HG03039 (cell line): ENCODE data around the gene SNCAIP.

ENCODE experiments used
- ATAC-seq: cut with Tn5 transposase; IDR thresholded peaks from one replicate; pipeline ENCODE4 v1.9.1; 2021; ENCODE audit warnings: mild to moderate bottlenecking, moderate library complexity; ENCODE audit not compliant: unreplicated experiment

SNCAIP gene

DNA sequence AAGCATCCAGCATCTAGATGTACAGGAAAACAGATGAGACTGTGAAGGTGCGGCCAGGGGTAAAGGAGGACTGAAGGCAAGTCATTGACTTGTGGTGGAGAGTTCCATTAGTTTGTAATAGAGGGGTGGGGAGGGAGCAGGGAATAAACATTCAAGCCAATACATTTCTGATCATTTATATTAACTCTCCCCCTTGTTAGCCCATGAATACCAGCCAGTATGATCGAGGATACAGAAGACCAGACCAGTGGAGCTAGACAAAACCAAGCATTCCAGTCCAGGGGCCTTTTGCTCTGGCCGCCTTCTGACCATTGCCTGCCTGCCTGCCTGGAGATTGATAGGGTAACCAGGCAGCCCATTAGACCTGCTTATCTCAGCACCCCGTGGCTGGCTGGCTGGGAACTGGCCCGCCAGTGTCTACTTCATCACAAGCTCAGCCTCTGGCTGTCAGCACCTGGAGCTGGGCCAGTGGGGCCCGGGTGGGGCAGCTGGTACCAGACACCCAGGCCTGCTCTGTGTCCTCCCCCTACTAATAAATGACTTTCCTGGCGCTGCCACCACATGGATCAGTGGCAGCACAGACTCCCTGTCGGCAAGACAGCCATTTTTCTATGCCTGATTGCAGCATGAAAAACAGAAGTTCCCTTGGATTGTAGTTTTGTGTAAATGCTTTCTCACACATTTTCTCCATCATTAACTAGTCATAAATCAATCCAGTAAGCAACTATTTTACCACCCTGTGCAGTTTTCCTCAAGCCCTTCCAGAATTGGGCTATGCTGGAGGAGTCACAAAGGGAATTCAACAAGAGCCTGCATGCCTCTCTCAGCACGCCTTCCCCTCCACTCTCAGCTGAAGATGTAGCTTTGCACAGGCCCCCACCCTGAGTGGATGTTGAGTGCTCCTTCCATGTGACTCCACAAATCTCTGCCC lies 181.3 kb downstream of the SNCAIP start:
- ATAC-seq = no peak

DNA sequence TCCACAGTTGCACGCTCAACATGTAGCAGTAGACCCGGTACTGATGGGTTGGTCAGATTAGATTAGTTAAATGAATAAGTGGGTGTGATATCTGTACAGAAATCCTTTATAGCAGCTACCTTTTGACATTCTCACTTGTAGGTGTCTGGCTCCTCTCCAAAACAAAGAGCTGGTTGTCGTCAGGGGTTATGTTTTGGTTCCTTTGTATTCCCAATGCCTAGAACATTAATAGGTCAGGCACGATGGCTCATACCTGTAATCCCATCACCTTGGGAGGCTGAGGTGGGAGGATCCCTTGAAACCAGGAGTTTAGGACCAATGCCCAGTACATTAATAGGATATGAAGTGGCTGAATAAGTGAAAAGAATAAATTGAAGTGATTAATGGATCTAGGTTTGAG lies 182.1 kb downstream of the SNCAIP start:
- ATAC-seq = no peak

DNA sequence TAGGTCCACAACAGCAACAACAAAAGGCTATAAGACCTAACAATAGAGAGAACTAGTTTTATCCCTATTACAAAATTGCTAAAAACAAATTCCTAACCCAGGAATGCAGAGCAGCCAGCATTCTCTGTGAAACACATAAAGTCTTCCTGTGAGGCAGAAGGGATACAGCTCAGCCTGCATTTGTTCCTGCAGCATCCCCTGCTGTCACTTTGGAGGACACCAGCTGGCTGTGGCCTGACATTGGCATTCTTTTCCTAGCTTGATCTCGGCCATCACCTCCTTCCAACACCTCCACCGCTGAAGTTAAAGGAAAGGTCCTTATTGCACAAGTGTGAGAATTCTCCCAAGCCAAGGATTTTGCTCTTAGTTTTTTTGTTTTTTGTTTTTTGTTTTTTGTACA lies 186.1 kb downstream of the SNCAIP start:
- ATAC-seq = no peak

DNA sequence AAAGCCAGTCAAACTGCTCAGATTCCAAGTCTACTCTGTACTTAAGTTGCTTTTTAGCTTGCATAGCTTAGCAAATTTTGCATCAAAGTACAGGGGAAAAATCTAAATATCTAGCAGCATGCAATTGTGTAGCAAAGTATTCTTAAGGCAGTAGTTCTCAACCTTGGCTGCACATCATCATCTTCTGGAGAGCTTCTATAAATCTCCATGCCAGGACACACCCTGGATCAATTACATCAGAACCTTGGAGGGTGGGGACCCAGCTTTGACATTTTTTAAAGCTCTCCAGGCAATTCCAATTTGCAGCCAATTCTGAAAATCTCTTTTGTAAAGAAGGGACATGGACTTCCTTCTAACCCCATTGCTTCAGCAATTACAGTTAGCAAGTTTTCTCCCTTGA lies 187.5 kb downstream of the SNCAIP start:
- ATAC-seq = no peak

DNA sequence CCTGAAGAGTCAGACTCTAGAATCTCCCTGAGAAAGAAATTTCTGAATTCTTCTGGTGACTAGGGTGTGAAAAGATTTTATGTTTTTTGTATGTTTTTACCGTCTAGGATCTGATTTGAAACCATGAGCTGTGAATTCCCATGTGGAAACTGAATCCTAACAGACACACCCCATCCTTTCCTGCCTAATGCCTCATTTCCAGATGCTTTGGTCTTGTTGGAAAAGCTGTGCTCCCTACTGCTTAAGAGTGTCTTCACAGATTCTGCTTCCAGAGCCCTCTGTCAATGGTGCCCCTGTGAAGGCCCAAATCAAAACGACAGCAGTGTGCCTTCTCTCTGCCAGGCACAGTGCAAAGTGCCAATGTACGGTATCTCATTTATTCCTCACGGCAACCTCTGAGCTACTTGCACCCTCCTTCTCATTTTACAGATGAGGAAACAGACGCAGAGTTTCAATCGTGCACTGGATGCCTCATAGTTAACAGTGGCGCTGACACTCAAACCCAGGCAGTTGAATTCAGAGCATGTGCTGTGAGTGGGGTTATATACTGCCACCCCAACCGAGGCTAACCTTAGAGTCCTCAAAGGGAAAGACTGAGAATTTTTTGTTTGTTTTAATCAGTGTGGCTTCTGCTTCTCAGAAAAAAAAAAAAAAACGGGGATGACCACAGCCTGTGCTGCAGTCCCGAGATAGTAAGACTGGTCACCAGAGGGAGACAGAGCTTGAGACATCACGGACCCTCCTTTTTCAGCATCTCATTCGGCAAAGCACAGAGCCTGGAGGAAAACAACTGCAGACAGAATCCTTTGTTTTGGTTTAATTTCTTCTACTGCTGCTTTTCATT lies 188.4 kb downstream of the SNCAIP start:
- no peak for ATAC-seq

DNA sequence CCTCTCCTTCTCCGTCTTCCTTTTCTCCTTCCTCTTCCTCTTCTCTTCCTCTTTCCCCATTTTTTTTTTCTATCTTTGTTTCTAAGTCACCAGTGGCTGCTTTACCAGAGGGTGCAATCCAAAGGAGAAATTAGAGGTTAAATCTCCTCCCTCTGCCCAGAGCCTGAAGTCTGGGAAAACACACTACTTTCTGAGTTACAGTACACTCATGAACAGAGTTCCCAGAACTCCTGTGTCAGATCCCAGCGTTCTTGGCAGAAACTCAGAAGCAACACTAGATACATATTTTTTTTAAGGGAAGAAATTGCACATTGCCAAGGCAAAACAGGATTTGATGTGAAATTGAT lies 189.0 kb downstream of the SNCAIP start:
- ATAC-seq = no peak

DNA sequence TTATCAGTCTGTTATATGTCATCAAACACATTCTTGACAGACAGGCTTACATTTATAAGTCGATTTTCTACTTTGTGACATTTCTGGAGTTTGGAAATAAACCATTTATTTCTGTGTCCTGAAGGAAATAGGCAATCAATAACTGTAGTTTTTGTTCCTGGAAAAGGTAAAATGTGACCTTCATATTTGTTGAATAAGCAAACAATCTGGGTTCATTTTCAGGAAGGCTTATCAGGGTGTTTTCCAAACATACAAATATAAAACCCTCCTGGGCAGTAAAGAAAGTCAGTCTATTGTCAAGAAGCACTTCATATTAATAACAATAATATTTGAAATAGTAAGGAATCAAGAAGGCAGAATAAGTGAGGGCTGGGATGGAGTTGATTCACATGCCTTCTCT lies 195.0 kb downstream of the SNCAIP start:
- no peak for ATAC-seq

DNA sequence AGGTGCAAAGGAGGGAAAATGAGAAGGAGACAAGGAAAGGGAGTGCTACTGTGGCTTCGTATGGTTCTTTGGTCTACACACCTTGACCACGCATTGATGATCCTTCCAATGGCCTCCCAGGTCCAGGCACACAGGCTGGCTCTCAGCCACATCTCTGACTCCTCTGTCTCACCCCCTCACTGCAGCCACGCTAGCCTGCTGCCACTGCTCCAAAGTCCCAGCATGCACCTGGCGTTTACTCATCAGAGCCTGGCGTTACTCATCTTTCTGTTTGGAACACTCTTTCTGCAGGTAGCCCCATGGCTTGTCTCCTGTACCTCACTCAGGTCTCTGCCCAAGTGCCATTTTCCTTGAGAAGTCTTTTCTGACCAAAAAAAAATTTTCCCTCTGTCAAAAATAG lies 195.5 kb downstream of the SNCAIP start:
- ATAC-seq = no peak

DNA sequence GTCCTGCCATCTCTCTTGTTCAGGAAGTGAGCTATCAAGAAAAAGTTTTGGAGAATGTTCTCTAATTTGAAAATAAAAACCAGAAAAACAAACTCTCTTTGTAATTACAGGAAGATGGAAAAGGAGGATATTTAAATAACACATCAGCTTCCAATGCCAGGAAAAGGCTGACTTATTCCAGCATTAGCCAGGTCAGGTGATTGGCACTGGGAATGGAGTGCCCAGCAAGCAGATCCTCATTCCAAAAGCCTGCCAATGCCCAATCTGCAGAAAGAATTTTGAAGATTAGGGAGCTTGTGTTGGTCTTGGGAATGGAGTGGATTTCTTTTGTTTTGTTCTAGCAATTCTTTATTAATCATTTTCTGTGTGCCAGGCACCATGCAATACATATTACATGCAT lies 196.6 kb downstream of the SNCAIP start:
- ATAC-seq = no peak
